ENCODE measurements around the gene NHLH1.

The NHLH1 gene

DNA sequence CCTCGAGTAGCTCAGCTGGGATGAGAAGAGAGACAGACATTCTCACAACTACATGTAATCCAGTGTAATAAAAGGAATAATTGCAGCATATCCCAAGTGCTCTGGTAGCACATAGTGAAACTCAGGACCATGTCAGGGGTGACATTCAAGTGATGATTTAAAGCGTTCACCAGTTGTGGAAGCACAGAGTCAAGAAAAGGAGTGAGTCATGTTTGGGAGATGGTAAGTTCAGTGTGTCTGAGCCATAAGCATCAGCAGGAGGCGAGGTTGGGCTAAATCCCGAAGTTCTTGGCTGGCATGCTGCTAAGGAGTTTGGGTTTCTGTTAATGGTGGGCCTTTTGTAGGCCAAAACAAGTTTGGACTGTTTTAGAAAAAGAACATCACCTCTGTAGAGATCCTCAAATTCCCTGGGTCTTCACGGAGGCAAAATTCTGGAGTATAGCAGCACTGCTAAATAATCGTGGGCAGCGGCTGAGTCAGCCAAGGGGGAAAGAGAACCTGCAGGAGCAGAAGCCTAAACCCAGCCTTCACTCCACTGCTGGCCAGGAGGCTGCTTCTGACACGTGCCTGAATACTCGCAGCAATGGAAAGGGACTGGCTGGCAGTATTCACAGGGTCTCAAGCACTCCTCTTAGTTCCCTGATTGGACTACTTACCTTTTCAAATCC, 7.2 kb upstream of the NHLH1 start:
- Histone ChIP-seq H3K9me3 (ENCODE audit: control insufficient read depth in 1 of 2, low read length in 2 of 2) (no peaks in the 10 kb centered on the region), H3K4me1 (ENCODE audit: control insufficient read depth in 1 of 2, insufficient read depth in 2 of 2, low read length in 2 of 2) (no peaks in the 10 kb centered on the region), H3K4me3 (ENCODE audit: low read depth in 1 of 2, low read length in 2 of 2) (no peak overlapping the region), H3K27me3 (ENCODE audit: low read depth, low read length) (no peaks in the 10 kb centered on the region), H3K36me3 (ENCODE audit: control insufficient read depth in 1 of 2, insufficient read depth in 2 of 2, low read length in 2 of 2) (peaks cover 44 to 46% of the 10 kb centered on the region in 2 donors), H3K27ac (ENCODE audit: low read length) (no peak overlapping the region)

DNA sequence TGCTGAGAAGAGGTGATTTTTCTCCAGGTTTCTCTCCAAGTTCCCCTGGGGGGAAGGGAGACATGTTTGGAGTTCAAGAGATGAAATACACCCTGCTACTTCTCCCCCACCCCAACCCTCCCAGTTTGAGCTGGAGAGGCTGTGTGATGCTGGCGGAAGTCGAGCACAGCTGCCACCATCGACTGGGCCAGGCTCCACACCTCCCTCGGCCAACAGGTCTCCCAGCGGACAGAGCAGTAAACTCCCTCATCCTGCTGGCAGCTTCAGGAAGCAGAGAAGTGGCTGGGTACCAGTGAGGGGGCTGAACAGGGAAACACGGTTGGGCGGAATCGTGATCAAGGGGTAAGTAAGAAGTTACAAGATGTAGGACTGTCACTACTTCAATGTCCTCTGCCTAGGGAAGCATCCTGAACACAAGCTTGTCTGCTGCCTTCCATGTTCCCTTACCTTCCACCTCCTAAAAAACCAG, 6.6 kb upstream of the NHLH1 start:
- Histone ChIP-seq H3K36me3 (ENCODE audit: control insufficient read depth in 1 of 2, insufficient read depth in 2 of 2, low read length in 2 of 2) (peaks cover 38 to 40% of the 10 kb centered on the region in 2 donors), H3K4me3 (ENCODE audit: low read depth in 1 of 2, low read length in 2 of 2) (no peak overlapping the region), H3K27me3 (ENCODE audit: low read depth, low read length) (no peaks in the 10 kb centered on the region), H3K9me3 (ENCODE audit: control insufficient read depth in 1 of 2, low read length in 2 of 2) (no peaks in the 10 kb centered on the region), H3K4me1 (ENCODE audit: control insufficient read depth in 1 of 2, insufficient read depth in 2 of 2, low read length in 2 of 2) (no peaks in the 10 kb centered on the region), H3K27ac (ENCODE audit: low read length) (no peak overlapping the region)

DNA sequence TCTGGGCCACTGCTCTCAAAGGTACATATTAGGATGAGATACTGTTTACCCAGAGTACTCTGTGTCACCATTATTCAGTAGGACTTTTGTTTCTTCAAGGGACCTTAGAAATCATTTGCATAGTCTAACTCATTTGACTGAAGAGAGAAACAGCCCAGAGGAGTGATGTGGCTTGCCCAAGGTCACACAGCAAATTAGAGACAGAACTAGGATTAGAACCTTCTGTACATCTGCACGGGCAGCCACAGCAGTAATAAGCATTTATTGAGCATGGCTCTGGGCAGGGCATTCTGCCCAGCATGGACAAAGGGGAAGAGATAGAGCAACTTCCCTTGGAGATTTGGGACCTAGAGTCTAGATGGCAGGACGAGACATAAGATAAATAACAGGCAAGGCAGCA, 5.7 kb upstream of the NHLH1 start:
- H3K4me1 ChIP-seq (ENCODE audit: control insufficient read depth in 1 of 2, insufficient read depth in 2 of 2, low read length in 2 of 2), result no peaks in the 10 kb centered on the region
- no peaks in the 10 kb centered on the region for H3K9me3 ChIP-seq (ENCODE audit: control insufficient read depth in 1 of 2, low read length in 2 of 2)
- H3K36me3 ChIP-seq (ENCODE audit: control insufficient read depth in 1 of 2, insufficient read depth in 2 of 2, low read length in 2 of 2), result peaks cover 29 to 31% of the 10 kb centered on the region in 2 donors
- no peak overlapping the region for H3K27ac ChIP-seq (ENCODE audit: low read length)
- H3K4me3 ChIP-seq (ENCODE audit: low read depth in 1 of 2, low read length in 2 of 2), result no peak overlapping the region
- no peaks in the 10 kb centered on the region for H3K27me3 ChIP-seq (ENCODE audit: low read depth, low read length)

DNA sequence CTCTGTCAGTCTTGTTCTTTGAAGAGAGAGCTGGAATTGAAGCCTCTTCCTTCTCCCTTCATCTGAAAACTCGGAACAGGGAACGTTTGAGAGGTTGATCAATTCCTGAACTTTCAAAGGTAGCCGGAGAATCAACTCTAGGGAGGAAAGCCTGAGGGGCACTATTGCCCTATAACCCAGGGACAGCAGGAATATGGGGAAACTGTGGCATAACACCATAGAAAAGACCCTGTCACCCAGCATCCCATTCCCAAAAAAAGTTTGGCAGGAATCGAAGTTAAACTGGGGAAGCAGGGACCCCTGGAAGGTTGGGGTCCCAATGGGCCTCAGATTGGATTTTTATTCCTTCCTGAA, 5.1 kb upstream of the NHLH1 start:
- Histone ChIP-seq H3K27me3 (ENCODE audit: low read depth, low read length) (no peaks in the 10 kb centered on the region), H3K4me3 (ENCODE audit: low read depth in 1 of 2, low read length in 2 of 2) (no peak overlapping the region), H3K4me1 (ENCODE audit: control insufficient read depth in 1 of 2, insufficient read depth in 2 of 2, low read length in 2 of 2) (no peaks in the 10 kb centered on the region), H3K27ac (ENCODE audit: low read length) (no peak overlapping the region), H3K36me3 (ENCODE audit: control insufficient read depth in 1 of 2, insufficient read depth in 2 of 2, low read length in 2 of 2) (peaks cover 23 to 25% of the 10 kb centered on the region in 2 donors), H3K9me3 (ENCODE audit: control insufficient read depth in 1 of 2, low read length in 2 of 2) (no peaks in the 10 kb centered on the region)

DNA sequence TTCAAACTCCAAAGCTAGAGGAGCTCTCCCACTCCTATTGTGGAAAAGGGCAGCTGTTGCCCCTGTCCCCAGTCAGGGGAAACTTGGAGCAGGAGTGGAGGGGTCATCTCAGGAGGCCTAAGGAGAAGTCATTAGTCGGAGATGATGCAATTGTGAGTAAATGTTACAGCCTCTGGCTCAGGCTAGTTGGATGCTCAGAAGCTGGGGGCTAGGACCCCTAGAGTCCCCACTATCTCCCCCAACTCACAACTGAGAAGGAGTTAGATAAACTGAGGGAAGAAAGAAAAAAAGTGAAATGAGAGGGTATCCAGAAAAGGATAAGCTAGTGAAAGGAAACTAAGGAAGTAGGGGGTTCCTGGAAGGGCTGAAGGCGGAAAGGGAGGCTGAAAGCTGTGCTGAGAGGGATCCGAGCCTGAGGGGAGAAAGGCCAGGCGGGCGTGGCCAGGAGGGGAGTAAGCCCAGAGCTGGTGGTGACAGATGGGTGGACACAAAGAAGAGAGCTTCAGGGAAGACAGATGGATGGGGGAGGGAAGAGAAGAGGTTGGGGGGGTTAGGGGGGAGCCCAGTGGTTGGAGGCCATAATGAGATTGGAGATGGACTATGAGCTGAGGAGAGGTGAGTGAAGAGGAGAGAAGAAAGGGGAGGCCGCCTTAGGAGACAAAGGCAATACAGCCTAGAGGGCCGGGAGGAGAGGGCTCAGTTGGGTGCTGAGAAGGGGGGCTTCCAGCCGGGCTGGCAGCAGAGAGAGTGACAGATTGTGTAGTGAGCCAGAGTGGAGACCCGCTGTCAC, 4.5 kb upstream of the NHLH1 start:
- H3K4me3 ChIP-seq (ENCODE audit: low read depth in 1 of 2, low read length in 2 of 2), result no peak overlapping the region
- H3K27ac ChIP-seq (ENCODE audit: low read length), result no peak overlapping the region
- H3K27me3 ChIP-seq (ENCODE audit: low read depth, low read length), result no peaks in the 10 kb centered on the region
- no peaks in the 10 kb centered on the region for H3K4me1 ChIP-seq (ENCODE audit: control insufficient read depth in 1 of 2, insufficient read depth in 2 of 2, low read length in 2 of 2)
- H3K36me3 ChIP-seq (ENCODE audit: control insufficient read depth in 1 of 2, insufficient read depth in 2 of 2, low read length in 2 of 2), result peaks cover 17 to 20% of the 10 kb centered on the region in 2 donors
- no peaks in the 10 kb centered on the region for H3K9me3 ChIP-seq (ENCODE audit: control insufficient read depth in 1 of 2, low read length in 2 of 2)

DNA sequence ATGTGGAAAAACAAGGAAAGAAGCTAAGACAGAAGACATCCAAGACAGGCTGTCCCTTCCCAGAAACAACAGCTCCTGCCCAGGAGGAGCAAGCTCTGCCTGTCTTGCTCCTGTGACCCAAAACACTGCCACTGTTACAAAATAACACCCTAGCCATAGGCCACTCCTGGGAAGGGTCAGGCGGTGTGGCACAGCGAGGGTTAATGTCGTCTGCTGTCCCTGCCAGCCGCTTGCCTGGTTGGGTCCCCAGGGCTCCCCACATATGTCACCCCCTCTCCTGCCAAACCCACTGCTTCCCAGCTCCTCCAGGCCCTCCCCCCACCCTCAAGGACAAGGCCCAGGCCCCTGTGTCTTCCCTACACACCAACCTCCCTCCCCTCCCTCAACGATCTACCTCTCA, 3.9 kb upstream of the NHLH1 start:
- Histone ChIP-seq H3K27ac (ENCODE audit: low read length) (no peak overlapping the region), H3K27me3 (ENCODE audit: low read depth, low read length) (no peaks in the 10 kb centered on the region), H3K9me3 (ENCODE audit: control insufficient read depth in 1 of 2, low read length in 2 of 2) (no peaks in the 10 kb centered on the region), H3K4me3 (ENCODE audit: low read depth in 1 of 2, low read length in 2 of 2) (no peak overlapping the region), H3K36me3 (ENCODE audit: control insufficient read depth in 1 of 2, insufficient read depth in 2 of 2, low read length in 2 of 2) (peaks cover 13% of the 10 kb centered on the region in 2 donors), H3K4me1 (ENCODE audit: control insufficient read depth in 1 of 2, insufficient read depth in 2 of 2, low read length in 2 of 2) (no peaks in the 10 kb centered on the region)

DNA sequence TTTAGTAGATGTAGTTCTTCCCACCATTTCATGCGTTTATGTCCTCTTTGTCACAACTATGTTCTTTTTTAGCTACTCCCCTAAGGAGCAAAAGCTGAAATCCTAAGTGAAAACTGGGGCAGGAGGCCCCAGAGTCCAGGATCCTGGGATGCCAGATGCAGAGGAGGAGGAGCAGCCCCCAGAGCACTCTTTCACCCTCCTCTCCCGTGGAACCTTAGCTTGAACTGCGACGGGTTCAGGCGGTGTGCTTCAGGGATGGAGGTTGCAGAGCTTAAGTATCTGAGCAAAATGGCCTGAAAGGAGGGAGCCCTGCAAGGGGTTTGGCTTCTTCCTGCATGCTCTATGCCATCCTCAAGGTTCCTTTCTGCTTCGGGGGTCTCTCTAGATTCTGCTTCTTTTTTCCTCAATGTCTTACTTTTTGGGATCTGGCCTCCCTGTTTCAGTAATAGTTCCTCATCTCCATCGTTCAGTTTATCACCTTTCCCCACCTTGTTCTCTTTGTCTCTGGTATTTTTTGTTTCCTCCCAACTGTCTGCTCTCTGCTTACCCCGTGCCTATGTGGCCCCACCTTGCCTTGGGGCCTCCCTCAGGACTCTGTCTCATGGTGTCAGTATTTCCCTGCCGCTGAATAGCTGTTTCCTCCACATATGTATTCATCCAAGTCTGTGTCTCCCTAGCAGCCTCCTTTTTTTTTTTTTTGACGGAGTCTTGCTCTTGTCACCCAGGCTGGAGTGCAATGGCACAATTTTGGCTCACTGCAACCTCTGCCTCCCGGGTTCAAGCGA, 2.7 kb upstream of the NHLH1 start:
- H3K4me1 ChIP-seq (ENCODE audit: control insufficient read depth in 1 of 2, insufficient read depth in 2 of 2, low read length in 2 of 2), result no peaks in the 10 kb centered on the region
- H3K27me3 ChIP-seq (ENCODE audit: low read depth, low read length), result no peaks in the 10 kb centered on the region
- H3K9me3 ChIP-seq (ENCODE audit: control insufficient read depth in 1 of 2, low read length in 2 of 2), result no peaks in the 10 kb centered on the region
- H3K27ac ChIP-seq (ENCODE audit: low read length), result no peak overlapping the region
- peaks cover 7 to 11% of the 10 kb centered on the region in 2 donors for H3K36me3 ChIP-seq (ENCODE audit: control insufficient read depth in 1 of 2, insufficient read depth in 2 of 2, low read length in 2 of 2)
- no peak overlapping the region for H3K4me3 ChIP-seq (ENCODE audit: low read depth in 1 of 2, low read length in 2 of 2)

DNA sequence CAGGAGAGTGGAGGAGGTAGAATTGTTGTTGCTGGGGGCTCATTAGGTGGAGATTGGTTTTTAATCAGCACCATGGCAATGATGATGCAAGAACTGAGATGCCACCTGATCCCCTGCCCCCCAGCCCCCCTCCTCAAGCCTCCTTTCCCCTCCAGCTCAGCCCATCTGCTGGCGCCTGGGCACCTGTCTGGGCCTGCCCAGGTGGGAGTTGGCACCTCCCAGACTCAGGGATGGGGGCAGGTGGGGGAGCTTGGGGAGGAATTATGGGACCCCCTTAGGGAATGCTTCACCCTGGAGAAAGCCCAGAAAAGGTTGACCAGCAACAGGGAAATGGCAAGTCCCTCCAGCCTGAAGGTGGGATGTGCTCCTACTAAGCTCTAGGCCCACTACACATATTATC, 1.5 kb upstream of the NHLH1 start:
- Histone ChIP-seq H3K36me3 (ENCODE audit: control insufficient read depth in 1 of 2, insufficient read depth in 2 of 2, low read length in 2 of 2) (peaks cover 2 to 4% of the 10 kb centered on the region in 2 donors), H3K4me1 (ENCODE audit: control insufficient read depth in 1 of 2, insufficient read depth in 2 of 2, low read length in 2 of 2) (no peaks in the 10 kb centered on the region), H3K9me3 (ENCODE audit: control insufficient read depth in 1 of 2, low read length in 2 of 2) (no peaks in the 10 kb centered on the region), H3K27ac (ENCODE audit: low read length) (no peak overlapping the region), H3K27me3 (ENCODE audit: low read depth, low read length) (no peaks in the 10 kb centered on the region), H3K4me3 (ENCODE audit: low read depth in 1 of 2, low read length in 2 of 2) (no peak overlapping the region)

DNA sequence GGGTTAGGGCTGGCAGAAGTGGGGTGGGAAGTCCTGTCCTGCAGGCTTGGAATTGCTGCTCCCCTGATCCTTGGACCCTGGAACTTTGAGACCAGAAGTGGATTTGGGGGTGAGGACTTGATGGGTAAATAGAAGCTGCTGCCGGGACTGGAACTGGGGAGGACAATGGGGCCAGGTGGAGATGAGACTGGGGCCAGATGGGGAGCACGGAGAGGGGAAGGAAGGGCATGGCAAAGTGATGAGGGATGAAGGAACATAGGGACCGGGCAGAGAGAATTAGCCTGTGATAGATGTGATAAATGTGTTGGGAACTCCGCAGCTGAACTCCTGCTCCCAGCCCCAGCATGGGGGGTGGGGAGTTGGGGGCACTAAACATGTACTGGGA, 637 bp downstream of the NHLH1 start:
- Histone ChIP-seq H3K27ac (ENCODE audit: low read length) (no peak overlapping the region), H3K9me3 (ENCODE audit: control insufficient read depth in 1 of 2, low read length in 2 of 2) (no peaks in the 10 kb centered on the region), H3K4me1 (ENCODE audit: control insufficient read depth in 1 of 2, insufficient read depth in 2 of 2, low read length in 2 of 2) (no peaks in the 10 kb centered on the region), H3K36me3 (ENCODE audit: control insufficient read depth in 1 of 2, insufficient read depth in 2 of 2, low read length in 2 of 2) (no peaks in the 10 kb centered on the region), H3K27me3 (ENCODE audit: low read depth, low read length) (no peaks in the 10 kb centered on the region), H3K4me3 (ENCODE audit: low read depth in 1 of 2, low read length in 2 of 2) (no peak overlapping the region)

DNA sequence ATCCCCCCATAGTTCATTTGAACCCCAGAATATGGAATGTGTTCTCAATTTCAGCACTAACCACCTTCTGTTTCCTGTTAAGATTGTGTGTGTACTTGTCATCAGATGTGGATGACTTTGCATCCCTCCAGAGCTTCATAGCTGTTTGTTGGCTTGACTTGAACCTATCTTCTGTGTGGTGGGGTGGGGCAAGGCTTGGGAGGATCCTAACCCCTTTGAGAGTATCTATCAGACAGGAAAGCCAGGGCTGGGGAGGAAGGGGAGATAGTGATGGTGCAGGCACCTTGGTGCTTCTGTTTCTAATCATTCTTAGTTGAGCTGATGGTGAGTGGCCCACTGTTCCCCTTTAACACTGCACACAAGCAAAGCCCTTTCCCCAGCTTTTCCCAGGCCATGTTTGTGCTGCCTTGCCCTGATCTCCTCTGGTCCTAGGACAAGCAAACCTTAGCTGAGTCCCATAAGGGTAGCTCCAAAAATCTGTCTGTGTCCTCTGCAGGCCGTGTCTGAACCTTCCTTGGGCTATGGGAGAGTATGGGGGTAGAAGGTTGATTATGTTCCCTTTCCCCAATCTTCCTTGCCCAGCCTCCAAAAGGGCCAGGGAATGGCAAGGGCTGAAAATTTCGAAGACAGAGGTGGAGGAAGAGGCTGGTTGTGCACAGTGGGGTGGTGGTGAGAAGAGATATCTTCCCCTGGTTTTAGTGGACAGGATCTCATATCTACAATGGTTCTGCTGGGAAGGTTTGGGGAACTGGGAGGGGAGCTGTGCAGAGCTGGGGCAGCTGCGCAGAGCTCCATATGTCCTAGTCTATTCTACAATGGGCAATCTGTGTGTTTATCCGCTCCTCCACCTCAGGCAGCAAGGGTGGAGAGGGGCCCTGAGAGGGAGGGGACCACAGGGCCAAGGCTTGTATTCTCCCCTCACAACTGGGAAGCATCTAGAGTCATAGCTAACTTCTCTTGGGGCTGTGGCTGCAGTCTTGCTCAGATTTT, 1.4 kb downstream of the NHLH1 start:
- Histone ChIP-seq H3K9me3 (ENCODE audit: control insufficient read depth in 1 of 2, low read length in 2 of 2) (no peaks in the 10 kb centered on the region), H3K36me3 (ENCODE audit: control insufficient read depth in 1 of 2, insufficient read depth in 2 of 2, low read length in 2 of 2) (no peaks in the 10 kb centered on the region), H3K27me3 (ENCODE audit: low read depth, low read length) (no peaks in the 10 kb centered on the region), H3K4me1 (ENCODE audit: control insufficient read depth in 1 of 2, insufficient read depth in 2 of 2, low read length in 2 of 2) (no peaks in the 10 kb centered on the region), H3K4me3 (ENCODE audit: low read depth in 1 of 2, low read length in 2 of 2) (no peak overlapping the region), H3K27ac (ENCODE audit: low read length) (no peak overlapping the region)
